ENCODE data around the gene C6orf15. TPM values are rescaled to one million over a fixed set of nuclear protein-coding genes. Genes with fewer than 3 reads are reported as not detected.

The C6orf15 gene
- total RNA-seq, 1 experiment from 2014 or later: not detected

- Histone ChIP-seq H3K4me3 (replicated peaks in 1 of 2; ENCODE audit: low read depth in 1 of 2, low read length in 2 of 2) (no peak overlapping the region), H3K27ac (ENCODE audit: low read depth, low read length) (no peak overlapping the region), H2AFZ (ENCODE audit: low read depth, low read length, poor library complexity, severe bottlenecking) (no peak overlapping the region), H3K4me1 (ENCODE audit: control insufficient read depth in 1 of 2, insufficient read depth in 2 of 2, low read length in 2 of 2) (no peaks in the 10 kb centered on the region), H3K9ac (ENCODE audit: low read length) (no peak overlapping the region), H3K9me3 (ENCODE audit: control insufficient read depth in 1 of 2, insufficient read depth in 1 of 2, low read depth in 1 of 2, low read length in 2 of 2) (no peaks in the 10 kb centered on the region), H3K36me3 (ENCODE audit: control insufficient read depth in 1 of 2, insufficient read depth in 2 of 2, low read length in 2 of 2) (peaks cover 0 to 3% of the 10 kb centered on the region in 2 experiments; a peak in 1 of 4 replicates), H3K9me2 (ENCODE audit: insufficient read depth) (no peaks in the 10 kb centered on the region), H3K79me2 (ENCODE audit: insufficient read depth, low read length) (no peaks in the 10 kb centered on the region), H3K4me2 (ENCODE audit: low read length) (no peak overlapping the region), H3K27me3 (ENCODE audit: insufficient read depth, low read length) (no peaks in the 10 kb centered on the region), H4K20me1 (ENCODE audit: insufficient read depth) (no peaks in the 10 kb centered on the region)
- ChIA-PET RAD21 (ENCODE audit: low non-redundant PET in 1 of 2, low total read pairs in 2 of 2, uncharacterized antibody in 2 of 2, unreplicated experiment in 2 of 2) (no interaction called here), POLR2A (no interaction called here), CTCF (no interaction called here)
- no peak for DNase-seq (ENCODE audit: low read depth, low spot score)
- intact Hi-C loops (cut with micrococcal nuclease): no loop called here
- no TSS peak for BruUV-seq (replicated peaks)
- TF ChIP-seq SRF (IDR thresholded peaks at IDR 0.05; ENCODE audit: low read depth) (no peak), REST (IDR thresholded peaks at IDR 0.05; ENCODE audit: low read depth) (no peak)
- ATAC-seq: no peak
Measured at GRCh38 chr6:31145386-31145785, 33.0 kb upstream of the C6orf15 start.

- Histone ChIP-seq H3K27ac (ENCODE audit: low read depth, low read length) (no peak overlapping the region), H3K27me3 (ENCODE audit: insufficient read depth, low read length) (no peaks in the 10 kb centered on the region), H4K20me1 (ENCODE audit: insufficient read depth) (no peaks in the 10 kb centered on the region), H3K79me2 (ENCODE audit: insufficient read depth, low read length) (no peaks in the 10 kb centered on the region), H3K9ac (ENCODE audit: low read length) (no peak overlapping the region), H3K9me3 (ENCODE audit: control insufficient read depth in 1 of 2, insufficient read depth in 1 of 2, low read depth in 1 of 2, low read length in 2 of 2) (no peaks in the 10 kb centered on the region), H3K36me3 (ENCODE audit: control insufficient read depth in 1 of 2, insufficient read depth in 2 of 2, low read length in 2 of 2) (peaks cover 0 to 3% of the 10 kb centered on the region in 2 experiments; a peak in 1 of 4 replicates), H3K9me2 (ENCODE audit: insufficient read depth) (no peaks in the 10 kb centered on the region), H3K4me1 (ENCODE audit: control insufficient read depth in 1 of 2, insufficient read depth in 2 of 2, low read length in 2 of 2) (no peaks in the 10 kb centered on the region), H3K4me3 (replicated peaks in 1 of 2; ENCODE audit: low read depth in 1 of 2, low read length in 2 of 2) (no peak overlapping the region), H3K4me2 (ENCODE audit: low read length) (no peak overlapping the region), H2AFZ (ENCODE audit: low read depth, low read length, poor library complexity, severe bottlenecking) (no peak overlapping the region)
- ChIA-PET POLR2A (no interaction called here), CTCF (no interaction called here), RAD21 (ENCODE audit: low non-redundant PET in 1 of 2, low total read pairs in 2 of 2, uncharacterized antibody in 2 of 2, unreplicated experiment in 2 of 2) (no interaction called here)
- no TSS peak for BruUV-seq (replicated peaks)
- ATAC-seq (no peak), DNase-seq (ENCODE audit: low read depth, low spot score) (no peak)
- intact Hi-C loops (cut with micrococcal nuclease): no loop called here
- TF ChIP-seq ZFX (IDR thresholded peaks at IDR 0.05) (no peak), REST (IDR thresholded peaks at IDR 0.05; ENCODE audit: low read depth) (no peak), ATF3 (IDR thresholded peaks at IDR 0.05) (no peak), CTCF (IDR thresholded peaks at IDR 0.05 in 2 of 3, conservative IDR thresholded peaks at IDR 0.05 in 1 of 3; ENCODE audit: borderline replicate concordance in 1 of 3, insufficient read depth in 1 of 3, low read depth in 2 of 3, low read length in 2 of 3) (no peak), EZH2 (IDR thresholded peaks at IDR 0.05) (no peak), SIN3A (IDR thresholded peaks at IDR 0.05; ENCODE audit: low read depth) (no peak), JUND (IDR thresholded peaks at IDR 0.05) (no peak), TCF7L2 (IDR thresholded peaks at IDR 0.05; ENCODE audit: borderline replicate concordance, extremely low read depth, insufficient read depth, insufficient read length) (no peak), ELF1 (IDR thresholded peaks at IDR 0.05; ENCODE audit: borderline replicate concordance, low read depth) (no peak), YY1 (IDR thresholded peaks at IDR 0.05; ENCODE audit: extremely low read depth, insufficient replicate concordance, low read depth, low read length) (no peak)
Measured at GRCh38 chr6:31144970-31145340, 32.6 kb upstream of the C6orf15 start.
